ENCODE measurements around the gene ZNF697.

DNA sequence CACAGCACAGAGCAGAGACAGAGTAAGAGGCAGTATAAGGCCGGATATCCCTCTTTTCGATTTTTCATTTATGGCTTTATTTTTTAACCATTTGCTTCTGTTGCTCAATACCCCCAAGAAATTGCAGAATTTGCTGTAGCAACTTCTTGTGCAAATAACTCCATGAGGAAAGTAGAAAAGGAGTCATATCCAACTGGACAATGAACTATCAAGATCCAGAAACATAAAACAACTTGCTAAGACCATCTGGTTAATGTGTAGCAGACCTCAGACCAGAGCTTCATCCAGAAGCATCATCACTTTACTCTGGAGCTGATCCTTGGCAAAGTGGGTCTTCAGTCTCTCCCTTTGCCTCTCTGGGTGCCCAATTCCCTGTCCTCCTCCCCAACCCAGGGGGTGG lies 45.9 kb downstream of the ZNF697 start:
- no peak for TF ChIP-seq CTCF (IDR thresholded peaks at IDR 0.05; ENCODE audit: insufficient read depth, low read length, poor library complexity, severe bottlenecking)
- TF ChIP-seq EZH2phosphoT487 (conservative IDR thresholded peaks at IDR 0.05; ENCODE audit: low read length) = no peak

Data from SU-DHL-6 (cell line).